Glutamatergic neuron (in vitro differentiated cells): Measurements from ENCODE around the gene PARS2. TPM values are rescaled to one million over a fixed set of nuclear protein-coding genes. Genes with fewer than 3 reads are reported as not detected.
"Not testable (repeated sequence)": the region's sequence is repeated elsewhere in the genome, so short reads cannot be mapped to it uniquely, and the experiment has no call there.

ENCODE experiments used
- DNase-seq: peaks from one replicate; pipeline ENCODE4 v3.0.0; 2022
- H3K27ac Mint-ChIP-seq: one replicate; pipeline ENCODE4 v1.8.0; 2020; ENCODE audit warnings: mild to moderate bottlenecking, mixed read lengths, inconsistent platforms; ENCODE audit not compliant: unreplicated experiment
- H3K27me3 Mint-ChIP-seq: one replicate; pipeline ENCODE4 v1.8.0; 2020; ENCODE audit warnings: mild to moderate bottlenecking, moderate library complexity, mixed read lengths, inconsistent platforms; ENCODE audit not compliant: unreplicated experiment
- H3K36me3 Mint-ChIP-seq: one replicate; pipeline ENCODE4 v1.8.0; 2020; ENCODE audit warnings: mild to moderate bottlenecking, mixed read lengths, inconsistent platforms; ENCODE audit not compliant: unreplicated experiment
- H3K4me1 Mint-ChIP-seq: one replicate; pipeline ENCODE4 v1.8.0; 2020; ENCODE audit warnings: mild to moderate bottlenecking, low read depth, mixed read lengths, inconsistent platforms; ENCODE audit not compliant: unreplicated experiment
- H3K4me3 Mint-ChIP-seq: one replicate; pipeline ENCODE4 v1.8.0; 2020; ENCODE audit warnings: mild to moderate bottlenecking, mixed read lengths, inconsistent platforms; ENCODE audit not compliant: unreplicated experiment
- H3K9me3 Mint-ChIP-seq: one replicate; pipeline ENCODE4 v1.8.0; 2020; ENCODE audit warnings: mild to moderate bottlenecking, moderate library complexity, mixed read lengths, inconsistent platforms; ENCODE audit not compliant: unreplicated experiment
- total RNA-seq: library from RNA; stranded (reverse); fragmentation: NEBNext Ultra II Directional; extraction: Animal tissue kit (Norgen Biotek cat#: 25700); gene quantifications from one replicate; pipeline ENCODE4 v1.2.1, GENCODE V29; 2021; ENCODE audit not compliant: unreplicated experiment
- TF ChIP-seq, protein P1 (sequence below): fragments of 200-600 bp; sonication (generic); IDR thresholded peaks from one replicate; pipeline ENCODE4 v1.5.0; 2021; ENCODE audit not compliant: partially characterized antibody, unreplicated experiment

Gene PARS2
- total RNA-seq, 1 donor from 2014 or later = 4.2 TPM

DNA sequence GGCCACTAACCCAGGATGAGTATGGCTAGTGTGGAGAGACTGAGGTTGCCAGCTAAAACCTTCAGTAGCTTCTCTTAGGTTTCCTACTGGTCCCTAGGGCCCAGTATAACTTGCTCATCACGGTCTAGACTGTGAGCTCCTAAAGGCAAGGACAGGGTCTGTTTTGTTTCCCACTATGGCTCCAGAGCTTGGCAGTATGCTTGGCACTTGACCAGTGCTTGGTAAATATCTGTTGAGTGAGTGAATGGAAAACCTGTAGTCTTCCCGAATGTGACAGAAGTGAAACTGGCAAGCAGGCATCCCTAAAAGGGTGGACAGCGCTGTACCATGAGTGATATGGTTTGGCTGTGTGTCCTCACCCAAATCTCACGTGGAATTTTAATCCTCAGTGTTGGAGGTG lies 13.1 kb upstream of the PARS2 start:
- TF ChIP-seq, protein P1, sequence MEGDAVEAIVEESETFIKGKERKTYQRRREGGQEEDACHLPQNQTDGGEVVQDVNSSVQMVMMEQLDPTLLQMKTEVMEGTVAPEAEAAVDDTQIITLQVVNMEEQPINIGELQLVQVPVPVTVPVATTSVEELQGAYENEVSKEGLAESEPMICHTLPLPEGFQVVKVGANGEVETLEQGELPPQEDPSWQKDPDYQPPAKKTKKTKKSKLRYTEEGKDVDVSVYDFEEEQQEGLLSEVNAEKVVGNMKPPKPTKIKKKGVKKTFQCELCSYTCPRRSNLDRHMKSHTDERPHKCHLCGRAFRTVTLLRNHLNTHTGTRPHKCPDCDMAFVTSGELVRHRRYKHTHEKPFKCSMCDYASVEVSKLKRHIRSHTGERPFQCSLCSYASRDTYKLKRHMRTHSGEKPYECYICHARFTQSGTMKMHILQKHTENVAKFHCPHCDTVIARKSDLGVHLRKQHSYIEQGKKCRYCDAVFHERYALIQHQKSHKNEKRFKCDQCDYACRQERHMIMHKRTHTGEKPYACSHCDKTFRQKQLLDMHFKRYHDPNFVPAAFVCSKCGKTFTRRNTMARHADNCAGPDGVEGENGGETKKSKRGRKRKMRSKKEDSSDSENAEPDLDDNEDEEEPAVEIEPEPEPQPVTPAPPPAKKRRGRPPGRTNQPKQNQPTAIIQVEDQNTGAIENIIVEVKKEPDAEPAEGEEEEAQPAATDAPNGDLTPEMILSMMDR = no peak
- no peak for DNase-seq
- no peak overlapping the region for H3K27ac Mint-ChIP-seq
- peaks cover 14% of the 10 kb centered on the region for H3K27me3 Mint-ChIP-seq
- peaks cover 5% of the 10 kb centered on the region for H3K36me3 Mint-ChIP-seq
- peaks cover 8% of the 10 kb centered on the region for H3K4me1 Mint-ChIP-seq
- H3K4me3 Mint-ChIP-seq = no peak overlapping the region
- peaks cover 2% of the 10 kb centered on the region for H3K9me3 Mint-ChIP-seq

DNA sequence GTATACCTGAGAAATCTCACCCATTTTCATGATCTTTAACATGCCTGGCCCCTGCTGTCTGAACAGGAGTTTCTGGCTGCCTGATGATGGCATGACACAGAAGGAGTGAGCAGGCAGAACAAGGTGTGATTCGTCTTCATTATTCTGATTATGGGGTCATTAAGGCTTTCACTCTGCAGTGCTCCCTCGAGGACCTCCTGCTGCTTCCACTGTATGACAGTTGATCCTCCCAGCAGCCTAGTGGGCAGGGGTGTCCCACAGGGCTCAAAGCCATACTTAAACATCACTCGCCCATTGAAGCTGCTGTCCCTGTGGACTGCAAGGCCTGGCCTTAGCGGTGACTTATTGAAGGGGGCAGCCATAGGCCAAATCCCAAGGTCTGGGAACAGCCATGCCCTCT lies 12.7 kb upstream of the PARS2 start:
- Mint-ChIP-seq H3K27ac (no peak overlapping the region), H3K27me3 (peaks cover 12% of the 10 kb centered on the region), H3K9me3 (peaks cover 2% of the 10 kb centered on the region), H3K36me3 (peaks cover 5% of the 10 kb centered on the region), H3K4me3 (no peak overlapping the region), H3K4me1 (peaks cover 8% of the 10 kb centered on the region)
- no peak for DNase-seq
- TF ChIP-seq, protein P1 = no peak

DNA sequence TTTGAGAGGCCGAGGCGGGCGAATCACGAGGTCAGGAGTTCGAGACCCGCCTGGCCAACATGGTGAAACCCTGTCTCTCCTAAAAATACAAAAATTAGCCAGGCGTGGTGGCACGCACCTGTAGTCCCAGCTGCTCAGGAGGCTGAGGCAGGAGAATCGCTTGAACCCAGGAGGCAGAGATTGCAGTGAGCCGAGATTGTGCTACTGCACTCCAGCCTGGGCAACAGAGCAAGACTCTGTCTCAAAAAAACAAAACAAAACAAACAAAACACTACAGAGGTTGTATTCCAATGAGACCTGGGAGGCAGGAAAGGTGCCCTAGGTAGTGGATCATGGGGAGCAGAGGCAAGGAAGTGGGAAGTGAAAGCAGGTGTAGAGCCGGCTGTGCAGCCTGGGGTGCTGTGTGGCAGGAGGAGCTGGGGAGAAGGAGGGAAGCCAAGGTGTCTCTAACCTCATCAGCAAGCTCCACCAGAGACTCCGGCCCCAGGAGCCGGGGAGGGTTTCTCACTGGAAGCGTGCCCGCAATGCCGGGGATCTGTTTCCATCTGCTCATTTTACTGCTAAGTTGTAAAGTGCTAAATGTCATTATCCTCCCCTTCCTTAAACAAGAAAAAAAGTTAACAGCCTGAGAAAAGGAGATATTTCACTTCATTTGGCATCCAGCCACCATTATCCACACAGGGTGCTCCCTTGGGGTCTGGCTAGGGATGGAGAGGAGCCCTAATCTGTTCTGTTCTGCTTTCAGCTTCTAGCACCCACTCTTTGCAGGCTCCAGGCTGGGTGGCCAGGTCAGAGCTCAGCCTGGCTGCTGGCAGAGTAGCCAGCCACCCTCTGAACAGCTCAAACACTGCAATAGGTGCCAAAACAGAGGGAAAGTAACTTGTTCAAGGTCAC lies 11.8 kb upstream of the PARS2 start:
- not testable (repeated sequence) for H3K9me3 Mint-ChIP-seq, H3K36me3 Mint-ChIP-seq, H3K27ac Mint-ChIP-seq, H3K4me1 Mint-ChIP-seq, DNase-seq, H3K4me3 Mint-ChIP-seq, H3K27me3 Mint-ChIP-seq

DNA sequence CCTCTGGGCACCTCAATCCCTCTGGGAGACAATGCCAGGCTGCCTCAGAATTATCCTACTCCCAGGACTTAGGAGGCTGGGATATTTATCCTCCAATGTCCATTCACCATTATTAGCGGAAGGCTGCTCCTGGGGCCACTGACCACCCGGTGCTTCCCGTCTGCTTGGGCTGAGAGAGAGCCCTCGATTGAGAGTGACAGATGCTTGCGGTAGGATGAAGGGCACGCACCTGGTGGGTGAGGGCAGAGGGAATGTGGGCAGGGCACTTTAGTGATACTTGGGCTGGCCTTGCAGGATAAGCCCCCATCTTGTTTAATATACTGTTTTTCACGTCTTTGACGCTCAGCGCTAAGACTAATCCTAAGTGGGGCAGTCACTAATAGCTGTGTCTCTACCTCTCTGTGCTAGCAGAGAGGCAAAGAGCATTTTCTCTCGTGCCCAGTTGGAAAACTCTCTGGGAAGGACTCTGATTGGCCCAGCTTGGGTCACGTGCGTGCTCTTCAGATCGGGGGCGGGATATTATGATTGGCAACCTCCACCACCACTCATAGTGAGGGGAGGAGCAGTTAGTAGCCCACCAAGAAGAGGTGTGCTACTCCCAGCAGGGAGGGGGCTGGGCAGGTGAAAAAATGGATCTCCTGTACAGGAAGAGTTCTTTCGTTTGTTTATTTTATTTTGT lies 10.6 kb upstream of the PARS2 start:
- no peak overlapping the region for H3K4me3 Mint-ChIP-seq
- no peak overlapping the region for H3K27ac Mint-ChIP-seq

DNA sequence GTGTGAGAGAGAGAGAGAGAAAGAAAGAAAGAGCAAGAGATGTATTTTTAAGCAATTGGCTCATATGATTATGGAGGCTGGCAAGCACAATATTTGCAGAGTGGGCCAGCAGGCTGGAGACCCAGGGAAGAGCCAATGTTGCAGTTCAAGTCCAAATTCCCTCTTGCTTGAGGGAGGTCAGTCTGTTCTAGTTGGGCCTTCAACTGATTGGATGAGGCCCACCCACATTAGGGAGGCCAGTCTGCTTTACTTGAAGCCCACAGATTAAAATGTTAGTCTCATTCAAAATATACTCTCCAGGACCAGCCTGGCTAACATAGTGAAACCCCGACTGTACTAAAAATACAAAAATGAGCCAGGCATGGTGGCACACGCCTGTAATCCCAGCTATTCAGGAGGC lies 8.6 kb upstream of the PARS2 start:
- no peaks in the 10 kb centered on the region for H3K9me3 Mint-ChIP-seq
- H3K4me3 Mint-ChIP-seq = no peak overlapping the region
- H3K27ac Mint-ChIP-seq = no peak overlapping the region
- TF ChIP-seq, protein P1 = no peak
- H3K4me1 Mint-ChIP-seq = peaks cover 11% of the 10 kb centered on the region
- DNase-seq = no peak
- peaks cover 4% of the 10 kb centered on the region for H3K27me3 Mint-ChIP-seq
- no peaks in the 10 kb centered on the region for H3K36me3 Mint-ChIP-seq

More for the DNA sequence above, 10.6 kb upstream of the PARS2 start:
- H3K4me1 Mint-ChIP-seq = peaks cover 8% of the 10 kb centered on the region
- H3K9me3 Mint-ChIP-seq = no peaks in the 10 kb centered on the region
- peak; percentile 63 for DNase-seq
- TF ChIP-seq, protein P1 = no peak
- peaks cover 8% of the 10 kb centered on the region for H3K27me3 Mint-ChIP-seq
- H3K36me3 Mint-ChIP-seq = peaks cover 5% of the 10 kb centered on the region
